ENCODE results near the gene PITRM1. TPM values are rescaled to one million over a fixed set of nuclear protein-coding genes. Genes with fewer than 3 reads are reported as not detected.

The PITRM1 gene
- total RNA-seq, 4 donors from 2014 or later, result 81.9 to 123 (median 90.2) TPM

DNA sequence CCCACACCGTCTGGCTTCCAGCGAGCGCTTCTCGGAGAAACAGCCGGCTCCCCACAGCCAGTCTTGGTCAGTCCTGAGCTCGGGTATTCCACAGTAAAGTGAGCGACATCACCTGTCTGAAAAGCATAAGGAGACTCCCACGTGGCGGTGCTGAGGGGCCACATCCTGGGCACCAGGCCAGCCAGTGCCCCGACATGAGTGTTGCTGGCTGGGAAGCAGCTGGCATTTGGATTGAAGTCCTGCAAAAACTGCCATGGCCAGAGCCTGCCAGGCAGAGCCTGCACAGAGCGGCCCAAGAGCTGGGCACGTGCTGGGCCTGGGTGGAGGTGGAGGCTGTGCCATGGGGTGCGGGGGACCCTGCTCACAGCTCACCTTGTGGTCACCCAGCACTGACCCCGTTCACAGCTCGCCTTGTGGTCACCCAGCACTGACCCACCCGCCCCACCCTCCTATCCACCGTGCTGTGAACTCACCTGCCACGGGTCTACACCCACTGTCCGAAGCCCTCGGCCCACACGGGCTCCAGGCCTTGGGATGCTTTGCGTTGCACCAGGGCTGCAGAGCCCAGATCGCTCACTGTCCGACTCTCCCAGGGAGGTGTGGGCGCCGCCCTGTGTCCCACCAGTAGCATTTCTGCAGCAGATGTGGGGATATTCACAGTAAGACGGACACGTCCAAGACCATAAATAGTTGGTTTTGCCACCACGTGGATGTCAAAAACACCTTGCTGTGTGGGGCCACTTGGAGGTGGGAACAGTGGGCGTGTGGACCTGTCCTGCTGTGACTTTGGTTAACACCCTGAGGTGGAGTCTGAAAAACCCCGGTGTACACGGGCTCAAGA is 48.8 kb downstream of the PITRM1 start:
- TF ChIP-seq, protein P1, sequence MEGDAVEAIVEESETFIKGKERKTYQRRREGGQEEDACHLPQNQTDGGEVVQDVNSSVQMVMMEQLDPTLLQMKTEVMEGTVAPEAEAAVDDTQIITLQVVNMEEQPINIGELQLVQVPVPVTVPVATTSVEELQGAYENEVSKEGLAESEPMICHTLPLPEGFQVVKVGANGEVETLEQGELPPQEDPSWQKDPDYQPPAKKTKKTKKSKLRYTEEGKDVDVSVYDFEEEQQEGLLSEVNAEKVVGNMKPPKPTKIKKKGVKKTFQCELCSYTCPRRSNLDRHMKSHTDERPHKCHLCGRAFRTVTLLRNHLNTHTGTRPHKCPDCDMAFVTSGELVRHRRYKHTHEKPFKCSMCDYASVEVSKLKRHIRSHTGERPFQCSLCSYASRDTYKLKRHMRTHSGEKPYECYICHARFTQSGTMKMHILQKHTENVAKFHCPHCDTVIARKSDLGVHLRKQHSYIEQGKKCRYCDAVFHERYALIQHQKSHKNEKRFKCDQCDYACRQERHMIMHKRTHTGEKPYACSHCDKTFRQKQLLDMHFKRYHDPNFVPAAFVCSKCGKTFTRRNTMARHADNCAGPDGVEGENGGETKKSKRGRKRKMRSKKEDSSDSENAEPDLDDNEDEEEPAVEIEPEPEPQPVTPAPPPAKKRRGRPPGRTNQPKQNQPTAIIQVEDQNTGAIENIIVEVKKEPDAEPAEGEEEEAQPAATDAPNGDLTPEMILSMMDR (IDR thresholded peaks at IDR 0.05 in 4 of 5, conservative IDR thresholded peaks at IDR 0.05 in 1 of 5), result no peak
- TF ChIP-seq POLR2A (IDR thresholded peaks at IDR 0.05), result no peak
- no peak for DNase-seq

DNA sequence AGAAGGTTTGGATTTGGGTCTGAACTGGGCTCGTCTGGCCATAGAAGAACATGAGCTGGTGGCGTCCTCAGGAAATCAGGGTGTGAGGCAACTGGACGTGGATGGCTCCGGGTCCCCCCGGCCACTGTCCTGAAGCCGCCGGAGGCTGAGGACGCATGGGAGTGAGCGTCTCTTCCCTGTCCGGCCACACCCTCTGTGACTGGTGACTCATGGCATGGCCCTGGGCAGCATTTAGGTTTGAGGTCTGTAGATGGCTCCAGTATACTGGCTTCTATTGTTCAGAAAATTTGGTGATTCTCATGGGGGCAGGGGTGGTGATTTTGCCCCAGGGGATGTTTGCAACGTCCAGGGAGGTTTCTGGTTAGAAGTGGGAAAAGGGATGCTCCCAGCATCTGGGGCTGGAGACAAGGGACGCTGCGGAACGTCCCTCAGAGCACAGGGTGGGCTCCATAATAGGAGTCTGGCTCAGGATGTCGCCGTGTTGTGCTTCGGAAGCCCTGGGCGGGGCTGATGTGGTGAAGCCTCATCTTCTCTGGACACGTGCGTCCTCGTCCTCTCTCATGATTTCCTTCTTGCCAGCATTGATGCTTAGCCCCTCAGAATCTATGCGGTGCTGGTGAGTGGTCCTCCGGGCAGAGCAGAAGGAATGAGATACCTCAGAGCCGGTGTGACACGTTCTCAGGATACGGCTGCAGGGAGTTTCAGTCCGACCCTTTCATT is 49.9 kb downstream of the PITRM1 start:
- peaks cover 0 to 23% of the 10 kb centered on the region in 2 donors for H3K36me3 ChIP-seq
- DNase-seq, result no peak
- no peak overlapping the region for H3K4me3 ChIP-seq
- H3K27ac ChIP-seq, result no peak overlapping the region
- TF ChIP-seq, protein P1 (IDR thresholded peaks at IDR 0.05 in 4 of 5, conservative IDR thresholded peaks at IDR 0.05 in 1 of 5), result no peak
- no peak for TF ChIP-seq POLR2A (IDR thresholded peaks at IDR 0.05)
- no peak for ATAC-seq
- peaks cover 12 to 13% of the 10 kb centered on the region in 2 donors for H3K4me1 ChIP-seq
- no peaks in the 10 kb centered on the region for H3K27me3 ChIP-seq
- intact Hi-C loops (cut with DNase I; ENCODE audit: low total_unique reads) (no loop called here), in situ Hi-C loops (cut with MboI; ENCODE audit: low sequenced_read_pairs in 4 of 4) (no loop called here)
- no peaks in the 10 kb centered on the region for H3K9me3 ChIP-seq

More for the DNA sequence above, 48.8 kb downstream of the PITRM1 start:
- in situ Hi-C loops (cut with MboI; ENCODE audit: low sequenced_read_pairs in 4 of 4), result no loop called here
- ATAC-seq, result no peak
- Histone ChIP-seq H3K4me3 (no peak overlapping the region), H3K36me3 (peaks cover 0 to 23% of the 10 kb centered on the region in 2 donors), H3K27me3 (no peaks in the 10 kb centered on the region), H3K27ac (no peak overlapping the region), H3K4me1 (peaks cover 13 to 16% of the 10 kb centered on the region in 2 donors), H3K9me3 (no peaks in the 10 kb centered on the region)
- intact Hi-C loops (cut with DNase I; ENCODE audit: low total_unique reads), result no loop called here

DNA sequence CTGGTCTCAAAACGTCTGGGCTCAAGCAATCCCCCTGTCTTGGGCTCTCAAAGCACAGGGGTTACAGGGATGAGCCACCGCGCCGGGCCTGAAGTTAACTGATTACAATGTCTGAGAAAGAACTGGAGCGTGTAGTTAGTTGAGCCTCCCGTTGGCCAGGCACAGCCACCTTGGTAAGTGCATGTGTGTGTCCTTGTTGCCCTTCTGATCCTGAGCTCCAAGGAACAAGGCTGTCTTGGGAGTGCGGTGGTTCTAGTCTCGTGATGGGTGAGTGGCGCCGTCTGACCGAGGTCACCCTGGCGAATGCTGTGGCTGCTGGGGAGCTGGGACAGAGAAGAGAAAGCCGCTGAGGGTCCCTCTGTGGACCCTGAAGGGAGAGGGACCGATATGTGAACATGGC is 50.5 kb downstream of the PITRM1 start:
- peaks cover 6 to 7% of the 10 kb centered on the region in 2 donors for H3K4me1 ChIP-seq
- intact Hi-C loops (cut with DNase I; ENCODE audit: low total_unique reads), result no loop called here
- no peaks in the 10 kb centered on the region for H3K27me3 ChIP-seq
- in situ Hi-C loops (cut with MboI; ENCODE audit: low sequenced_read_pairs in 4 of 4), result no loop called here
- ATAC-seq, result no peak
- H3K27ac ChIP-seq, result no peak overlapping the region
- TF ChIP-seq, protein P1 (IDR thresholded peaks at IDR 0.05 in 4 of 5, conservative IDR thresholded peaks at IDR 0.05 in 1 of 5), result no peak
- TF ChIP-seq POLR2A (IDR thresholded peaks at IDR 0.05), result no peak
- H3K36me3 ChIP-seq, result peaks cover 0 to 26% of the 10 kb centered on the region in 2 donors
- H3K9me3 ChIP-seq, result no peaks in the 10 kb centered on the region
- no peak for DNase-seq
- no peak overlapping the region for H3K4me3 ChIP-seq

DNA sequence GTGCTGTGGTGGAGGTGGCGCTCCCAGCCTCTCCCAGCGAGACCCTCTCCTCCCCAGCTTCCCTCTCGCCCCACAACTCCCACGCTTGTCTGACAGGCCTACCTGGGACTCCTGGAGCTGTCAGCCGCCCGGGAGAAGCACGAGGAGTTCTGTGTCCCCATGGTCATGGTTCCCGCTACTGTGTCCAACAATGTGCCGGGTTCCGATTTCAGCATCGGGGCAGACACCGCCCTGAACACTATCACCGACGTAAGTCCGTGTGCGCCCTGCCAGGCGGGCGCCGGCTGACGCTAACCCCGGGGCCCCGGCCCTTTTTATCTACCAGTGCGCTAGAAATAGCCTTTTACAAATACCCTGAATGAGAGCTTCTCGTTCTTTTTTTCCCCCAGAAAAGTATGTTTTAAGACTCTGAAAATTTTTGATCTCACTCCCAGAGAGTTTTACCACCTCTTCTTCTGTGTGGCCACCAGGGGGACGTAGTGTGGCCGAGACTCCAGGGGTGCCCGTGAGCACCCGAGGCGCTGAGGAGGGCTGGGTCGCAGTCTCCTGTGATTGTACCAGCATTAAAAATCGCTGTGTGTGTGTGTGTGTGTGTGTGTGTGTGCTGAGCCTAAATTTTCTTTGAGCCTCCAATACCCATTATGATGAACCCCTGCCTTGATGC is 52.7 kb downstream of the PITRM1 start:
- TF ChIP-seq POLR2A (IDR thresholded peaks at IDR 0.05), result no peak
- TF ChIP-seq, protein P1 (IDR thresholded peaks at IDR 0.05 in 4 of 5, conservative IDR thresholded peaks at IDR 0.05 in 1 of 5), result peak in 2 of 5 experiments; percentile 25 to 44
- DNase-seq (no peak), ATAC-seq (no peak)
- in situ Hi-C loops (cut with MboI; ENCODE audit: low sequenced_read_pairs in 4 of 4), result no loop called here
- no peaks in the 10 kb centered on the region for H3K9me3 ChIP-seq
- no peaks in the 10 kb centered on the region for H3K4me1 ChIP-seq
- no peak overlapping the region for H3K27ac ChIP-seq
- peaks cover 0 to 26% of the 10 kb centered on the region in 2 donors for H3K36me3 ChIP-seq
- no peaks in the 10 kb centered on the region for H3K27me3 ChIP-seq
- intact Hi-C loops (cut with DNase I; ENCODE audit: low total_unique reads), result no loop called here
- H3K4me3 ChIP-seq, result no peak overlapping the region
